IPS-NIHi7 (cell line): ENCODE measurements around the gene ACBD3.
"Not testable (repeated sequence)": the region's sequence is repeated elsewhere in the genome, so short reads cannot be mapped to it uniquely, and the experiment has no call there.

Source experiments
- DNase-seq: peaks from one replicate; pipeline ENCODE4 v3.0.0; 2012; ENCODE audit warnings: mixed read lengths; ENCODE audit errors: extremely low spot score

The ACBD3 gene

DNA sequence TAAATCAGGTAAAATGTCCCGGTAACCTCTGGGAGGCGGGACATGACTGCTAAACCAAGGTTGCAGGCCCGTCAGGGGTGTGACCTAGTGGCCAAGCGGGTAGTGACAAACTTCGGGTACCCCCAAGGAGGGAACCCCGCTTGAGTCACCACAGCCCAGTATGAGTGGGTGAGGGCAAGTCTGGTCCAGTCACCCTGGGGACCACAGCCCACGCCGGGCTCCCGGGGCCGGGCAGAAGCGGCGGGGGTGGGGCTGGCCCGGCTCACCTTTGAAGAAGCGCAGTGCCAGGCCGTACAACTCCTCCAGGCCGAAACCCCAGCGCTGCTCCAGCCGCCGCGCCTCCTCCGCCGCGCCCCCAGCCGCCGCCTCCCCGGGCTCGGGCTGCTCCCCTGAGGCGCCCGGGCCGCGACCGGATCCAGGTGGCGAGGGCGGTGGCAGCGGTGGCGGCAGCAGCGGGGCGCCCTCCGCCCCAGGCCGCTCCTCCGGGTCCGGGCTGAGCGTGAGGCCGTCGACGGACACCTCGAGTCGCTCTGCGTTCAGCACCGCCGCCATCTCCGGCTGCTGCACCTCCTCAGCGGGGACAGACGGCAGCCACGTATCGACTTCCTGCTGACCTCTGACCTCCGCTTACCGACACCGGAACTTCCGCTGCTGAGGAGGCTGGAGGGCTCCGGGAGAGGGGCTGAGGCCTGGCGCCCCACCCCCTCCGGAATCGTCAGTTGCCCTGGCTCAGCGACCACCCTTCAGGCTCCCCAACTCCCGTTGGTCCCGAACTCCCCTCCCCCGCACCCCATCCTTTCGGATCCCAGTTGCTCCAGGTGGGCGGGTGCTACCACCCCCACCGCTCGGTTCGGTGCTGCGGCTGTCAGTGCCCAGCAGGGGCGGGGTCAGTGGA is at the start of gene ACBD3:
Gene ACBD3 (minus strand): TSS at position 618 of the 895 bp plus-strand sequence. CDS start 66 bp downstream, at position 552.
- DNase-seq = peak; percentile 95

DNA sequence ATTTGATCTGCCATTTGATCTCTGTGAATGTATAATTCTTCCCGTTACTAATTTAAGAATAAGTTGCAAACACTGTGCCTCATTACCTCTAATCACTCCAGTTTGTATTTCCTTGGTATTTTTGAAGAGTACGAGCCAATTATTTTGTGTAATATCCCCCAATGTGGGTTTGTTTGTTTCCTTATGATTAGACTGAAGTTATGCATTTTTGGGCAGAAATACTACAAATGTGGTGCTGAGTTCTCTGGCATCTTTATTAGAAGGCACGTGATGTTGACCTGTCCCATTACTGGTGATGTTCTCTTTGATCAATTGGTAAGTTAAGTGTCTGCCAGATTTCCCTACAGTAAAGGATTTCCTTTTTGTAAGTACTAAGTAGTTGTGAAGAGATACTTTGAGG is 47.3 kb upstream of the ACBD3 start:
- DNase-seq = no peak

DNA sequence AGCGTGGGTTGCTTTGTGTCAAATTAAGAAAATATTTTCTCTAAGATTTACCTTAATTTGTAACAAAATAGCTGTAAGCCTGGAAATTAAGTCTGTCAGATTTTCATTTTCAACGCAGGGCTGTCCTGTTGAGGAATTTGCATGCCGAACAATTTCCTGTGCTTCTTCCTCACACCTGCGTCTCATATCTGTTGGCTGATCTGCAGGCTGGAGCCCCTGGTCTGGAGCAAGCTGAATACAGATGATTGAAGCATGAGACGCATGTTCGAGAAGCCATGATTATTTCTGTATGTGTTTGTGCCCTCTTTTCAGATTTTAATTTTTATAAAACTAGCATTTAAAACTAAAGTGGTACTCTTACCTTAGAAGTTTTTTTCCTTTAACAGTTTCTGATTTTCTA is 46.8 kb upstream of the ACBD3 start:
- DNase-seq = no peak

DNA sequence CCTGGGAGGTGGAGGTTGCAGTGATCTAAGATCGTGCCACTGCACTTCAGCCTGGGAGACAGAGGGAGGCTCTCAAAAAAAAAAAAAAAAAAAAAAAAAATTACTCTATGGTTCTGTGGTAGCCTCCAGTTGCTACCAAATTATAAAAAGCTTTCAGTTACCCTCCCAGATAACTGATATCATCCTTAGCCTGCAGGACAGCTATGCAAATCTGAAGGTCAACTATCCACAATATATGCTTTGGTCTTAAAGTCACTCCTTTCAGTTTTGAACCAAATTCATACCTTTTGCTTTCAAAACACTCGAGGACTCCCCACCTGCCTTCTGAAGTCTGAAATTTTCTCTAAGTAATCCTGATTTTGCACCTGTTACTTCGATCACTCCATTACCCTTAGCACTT is 40.1 kb upstream of the ACBD3 start:
- no peak for DNase-seq

DNA sequence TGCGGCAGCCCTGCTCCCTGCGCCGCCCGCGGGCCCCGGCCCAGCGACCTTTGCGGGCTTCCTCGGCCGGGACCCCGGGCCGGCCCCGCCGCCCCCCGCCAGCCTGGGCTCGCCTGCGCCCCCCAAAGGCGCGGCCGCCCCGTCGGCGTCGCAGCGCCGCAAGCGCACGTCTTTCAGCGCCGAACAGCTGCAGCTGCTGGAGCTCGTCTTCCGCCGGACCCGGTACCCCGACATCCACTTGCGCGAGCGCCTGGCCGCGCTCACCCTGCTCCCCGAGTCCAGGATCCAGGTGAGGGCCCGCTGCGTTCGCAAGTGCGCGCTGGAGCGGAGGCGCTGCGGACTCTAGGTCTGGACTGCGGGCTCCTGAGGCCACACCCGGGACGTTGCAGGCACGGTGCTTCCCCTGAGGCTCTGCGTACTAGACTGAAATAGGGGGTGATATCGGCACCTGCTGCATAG is 37.3 kb upstream of the ACBD3 start:
- DNase-seq = peak; percentile 65

DNA sequence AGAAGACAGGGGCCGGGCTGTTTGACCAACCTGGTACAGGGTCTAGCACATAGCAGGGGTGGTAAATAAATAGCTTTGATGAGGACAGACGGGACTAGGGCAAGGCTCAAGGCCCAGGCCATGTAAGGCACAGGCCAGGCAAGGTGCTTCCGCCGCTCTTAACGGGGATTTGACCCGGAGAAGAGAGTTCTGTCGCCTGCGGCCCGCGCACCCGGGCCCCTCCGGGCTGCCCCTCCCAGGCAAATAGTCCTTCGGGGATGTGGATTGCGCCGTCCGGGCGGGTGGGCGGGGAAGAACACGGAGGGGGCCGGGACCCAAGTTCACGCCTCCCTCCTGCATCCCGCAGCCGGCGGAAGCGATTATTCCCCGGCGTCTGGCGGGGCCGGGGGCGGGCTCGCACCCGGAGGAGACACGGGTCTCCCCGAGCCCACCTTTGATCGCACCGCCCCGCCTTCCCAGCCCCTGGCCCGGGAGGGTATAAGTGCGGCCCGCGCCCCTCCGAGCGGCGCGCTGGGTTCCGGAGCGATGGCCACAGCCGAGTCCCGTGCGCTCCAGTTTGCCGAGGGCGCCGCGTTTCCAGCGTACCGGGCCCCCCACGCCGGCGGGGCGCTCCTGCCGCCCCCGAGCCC is 36.7 kb upstream of the ACBD3 start, which contains the start of gene MIXL1:
Gene MIXL1 (plus strand): TSS at position 508 of the 629 bp plus-strand sequence. CDS start 18 bp downstream, at position 526.
- DNase-seq = peak; percentile 67

DNA sequence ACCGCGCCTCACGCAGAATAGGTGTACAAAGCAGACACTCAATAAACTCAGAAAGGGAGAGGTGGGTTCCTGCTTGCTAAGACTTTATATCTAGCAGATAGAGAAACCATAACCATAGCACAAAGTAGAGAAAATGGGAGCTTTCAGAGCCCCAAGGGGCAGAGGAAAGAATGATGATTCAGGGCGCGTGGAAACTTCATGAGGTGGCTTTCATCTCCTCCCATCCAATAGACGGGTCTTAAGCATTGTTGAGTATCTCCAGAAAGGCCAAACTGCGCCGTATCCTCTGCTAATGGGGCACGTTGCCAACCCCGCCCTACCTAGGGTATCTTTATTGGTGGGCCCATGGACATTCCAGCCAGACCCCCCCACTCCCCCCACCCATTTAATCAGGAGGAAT is 36.1 kb upstream of the ACBD3 start:
- no peak for DNase-seq

DNA sequence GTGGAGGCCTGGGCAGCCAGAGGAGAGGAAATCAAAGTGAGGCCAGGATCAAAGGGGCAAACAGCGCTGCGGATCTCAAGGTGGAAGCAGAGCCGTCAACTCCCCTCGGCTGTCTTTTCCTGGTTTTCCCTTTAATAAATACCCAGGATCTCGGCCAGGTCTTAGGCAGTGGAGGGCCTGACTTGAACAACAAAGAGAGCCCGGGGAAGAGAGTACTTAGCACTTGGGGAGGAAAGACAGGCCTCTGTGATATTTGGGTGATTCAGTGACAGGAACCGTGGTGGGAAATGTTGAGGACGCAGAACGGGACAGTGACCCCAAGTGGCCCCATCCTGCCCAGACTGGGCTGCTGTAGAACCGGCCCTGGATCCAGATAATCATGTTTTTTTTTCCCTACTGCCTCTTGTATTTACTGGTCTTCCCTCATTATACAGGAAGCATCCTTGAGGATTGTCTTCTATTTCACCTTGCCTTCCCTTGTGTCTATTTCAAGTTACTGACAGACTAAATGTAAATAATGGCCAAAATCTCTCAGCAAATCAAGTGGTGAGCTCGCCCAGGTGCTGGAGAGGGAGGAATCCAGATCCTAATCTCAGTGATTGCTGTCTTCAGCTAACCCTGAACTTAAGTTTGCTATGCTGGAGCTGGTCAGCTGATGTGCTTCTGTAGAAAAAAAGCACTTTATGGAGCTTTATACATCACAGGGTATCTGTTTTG is 34.1 kb upstream of the ACBD3 start:
- peak; percentile 35 for DNase-seq

DNA sequence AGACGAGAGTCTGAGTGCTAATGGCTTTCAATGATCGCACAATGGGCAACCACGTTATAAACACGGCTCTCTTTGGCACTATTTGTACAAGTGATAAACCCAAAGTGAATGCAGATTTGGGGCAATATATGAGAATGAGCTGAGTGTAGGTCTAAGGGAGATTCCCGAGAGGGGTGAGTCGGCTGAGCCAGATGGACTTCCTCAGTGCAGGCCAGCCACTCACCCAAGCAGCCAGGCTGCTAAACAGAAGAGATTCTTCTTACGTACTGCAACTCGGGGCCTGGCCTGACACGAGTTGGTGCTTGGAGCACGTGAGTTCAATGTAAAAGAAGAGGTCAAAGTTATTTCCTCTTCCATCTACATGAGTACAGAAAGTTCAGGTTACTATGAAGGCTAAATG is 30.7 kb upstream of the ACBD3 start:
- no peak for DNase-seq

DNA sequence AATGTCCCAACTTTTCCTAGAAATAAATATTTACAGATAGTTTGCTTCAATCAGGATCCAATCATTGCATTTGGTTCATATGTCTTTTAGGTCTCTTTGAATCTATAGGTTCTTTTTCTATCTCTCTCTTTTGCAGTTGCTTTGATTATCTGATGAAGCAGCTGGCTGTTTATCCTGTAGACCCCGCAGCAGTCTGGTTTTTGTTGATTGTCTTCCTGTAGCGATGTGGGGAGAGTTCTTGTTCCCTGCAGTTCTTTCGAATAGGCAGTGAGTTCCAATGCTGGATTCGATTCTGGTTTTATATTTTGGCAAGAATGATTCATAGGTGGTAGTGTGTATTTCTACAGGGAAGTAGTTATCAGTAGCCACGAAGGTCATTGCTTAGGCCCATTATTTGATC is 29.5 kb upstream of the ACBD3 start:
- no peak for DNase-seq

DNA sequence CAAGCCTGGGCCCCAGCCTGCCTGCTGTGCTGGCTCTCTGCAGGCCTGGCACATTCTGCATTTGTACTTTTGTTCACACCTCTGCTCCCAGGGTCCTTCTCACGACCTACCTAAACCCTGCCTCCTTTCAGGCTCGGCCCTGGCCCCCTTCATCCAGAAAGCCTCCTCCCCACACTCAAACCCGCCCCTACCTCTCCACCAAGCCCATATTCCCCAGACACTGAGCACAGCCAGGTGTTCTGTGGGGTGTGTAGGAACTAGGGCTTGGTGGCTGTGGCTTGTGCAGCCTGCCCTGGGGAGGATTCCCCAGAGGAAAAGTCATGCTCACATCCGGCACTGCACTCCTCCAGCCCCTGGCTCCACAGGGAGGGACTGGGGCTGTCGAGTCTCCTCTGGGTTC is 28.7 kb upstream of the ACBD3 start:
- peak; percentile 32 for DNase-seq

DNA sequence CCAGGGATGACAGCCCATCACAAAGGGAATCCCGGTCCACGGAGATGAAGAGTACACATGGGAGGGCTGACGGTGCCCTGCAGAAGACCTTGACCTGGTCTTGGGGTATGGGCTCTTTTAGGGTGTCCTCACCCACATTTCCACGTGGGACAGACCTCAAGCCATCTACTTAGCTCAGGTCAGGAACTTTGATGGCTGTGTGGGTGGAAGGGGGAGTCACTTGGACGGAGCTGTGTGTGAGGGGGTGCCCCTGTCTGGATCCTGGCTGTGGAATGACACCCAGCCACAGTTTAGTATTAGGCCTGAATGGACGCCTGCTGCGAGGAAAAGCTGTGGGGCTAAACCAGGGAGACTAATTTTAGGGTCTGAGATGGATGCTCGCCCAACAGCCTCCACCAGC is 26.0 kb upstream of the ACBD3 start:
- no peak for DNase-seq

DNA sequence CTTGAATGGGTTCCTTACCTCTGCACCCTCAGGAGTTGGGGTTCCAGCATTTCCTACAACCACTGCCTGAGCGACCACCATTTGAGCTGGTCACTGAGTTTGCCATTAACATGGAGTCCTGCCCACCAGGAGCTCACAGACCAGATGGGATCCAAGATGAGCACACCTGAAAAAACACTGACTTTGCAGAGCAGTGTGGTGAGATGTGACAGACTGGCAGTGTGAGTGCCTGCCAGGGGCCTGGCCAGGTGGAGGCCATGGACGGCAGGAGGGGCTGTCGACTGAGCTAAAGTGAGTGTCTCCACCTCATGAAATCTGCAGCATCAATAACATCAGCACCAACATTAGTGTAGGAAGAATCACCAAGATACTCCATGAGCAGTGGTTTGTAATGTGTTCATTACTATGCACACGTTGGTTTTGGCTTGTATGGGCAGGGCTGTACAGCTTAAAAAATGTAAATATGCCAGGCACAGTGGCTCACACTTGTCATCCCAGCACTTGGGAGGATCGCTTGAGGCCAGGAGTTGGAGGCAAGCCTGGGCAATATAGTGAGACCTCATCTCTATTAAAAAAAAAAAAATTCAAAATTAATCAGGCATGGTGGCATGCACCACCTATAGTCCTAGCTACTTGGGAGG is 24.8 kb upstream of the ACBD3 start:
- DNase-seq = no peak

DNA sequence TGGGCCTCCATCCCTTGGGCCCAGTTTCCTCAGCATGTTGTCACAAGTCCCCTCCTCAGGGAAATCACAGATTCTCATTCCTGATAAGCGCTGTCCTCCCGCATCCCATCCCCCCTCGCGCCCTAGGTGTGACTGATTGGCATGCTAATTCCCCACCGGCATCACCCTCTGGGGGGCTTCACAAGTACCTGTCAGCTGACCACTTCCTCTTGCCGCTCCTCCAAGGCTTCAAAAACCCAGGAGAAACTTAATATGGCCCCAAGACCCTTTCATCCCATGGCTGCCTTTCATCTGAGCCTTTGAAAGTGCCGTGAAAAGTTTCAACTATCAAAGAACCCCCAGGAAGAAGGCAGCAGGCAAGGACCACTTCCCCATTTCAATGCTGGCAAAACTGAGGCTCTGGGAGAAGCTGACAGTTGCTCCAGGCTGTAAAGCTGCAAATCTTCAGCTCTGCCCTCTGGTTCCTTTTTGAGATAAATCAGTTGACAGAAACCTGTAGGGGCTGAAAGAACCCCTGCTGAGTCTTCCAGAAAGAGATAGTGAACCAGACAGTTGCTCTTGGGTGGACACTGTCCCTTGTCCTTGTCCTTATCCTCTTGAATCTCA is 24.1 kb upstream of the ACBD3 start:
- peak; percentile 65 for DNase-seq

DNA sequence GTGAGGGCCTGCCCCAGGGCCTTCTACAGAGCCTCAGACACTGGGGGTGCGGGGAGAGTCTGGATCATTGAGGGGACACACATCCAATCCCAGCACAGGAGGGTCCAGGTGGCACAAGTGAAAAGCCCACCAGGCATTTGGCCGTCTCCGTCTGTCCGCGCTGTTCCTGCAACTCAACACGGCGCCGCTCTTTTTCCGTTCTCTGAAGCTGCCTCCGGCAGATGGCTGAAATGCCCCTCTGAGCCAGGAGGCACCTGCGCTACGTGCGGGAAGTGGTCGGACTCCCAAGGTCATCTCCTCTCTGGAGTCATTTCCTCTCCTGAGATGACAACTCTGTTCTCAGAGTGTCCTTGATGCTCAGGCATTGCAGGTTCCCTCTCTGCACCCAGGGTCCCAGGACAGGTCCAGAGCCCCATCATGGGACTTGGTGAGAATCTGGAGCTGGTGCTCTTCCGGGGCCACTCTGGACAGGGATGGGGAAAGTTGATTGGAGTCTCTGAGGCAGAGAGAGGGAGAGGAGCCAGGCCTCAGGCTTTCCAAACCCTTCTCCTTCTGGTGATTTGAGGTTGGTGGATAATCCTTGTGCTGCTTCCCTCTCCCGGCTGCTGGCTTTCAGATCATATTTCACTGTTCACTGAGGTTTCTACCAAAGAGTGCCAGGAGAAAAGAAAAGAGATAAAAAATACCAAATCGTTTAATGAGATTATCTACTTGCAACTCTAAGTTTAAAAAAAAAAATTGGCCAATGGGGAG is 22.9 kb upstream of the ACBD3 start:
- DNase-seq = no peak

DNA sequence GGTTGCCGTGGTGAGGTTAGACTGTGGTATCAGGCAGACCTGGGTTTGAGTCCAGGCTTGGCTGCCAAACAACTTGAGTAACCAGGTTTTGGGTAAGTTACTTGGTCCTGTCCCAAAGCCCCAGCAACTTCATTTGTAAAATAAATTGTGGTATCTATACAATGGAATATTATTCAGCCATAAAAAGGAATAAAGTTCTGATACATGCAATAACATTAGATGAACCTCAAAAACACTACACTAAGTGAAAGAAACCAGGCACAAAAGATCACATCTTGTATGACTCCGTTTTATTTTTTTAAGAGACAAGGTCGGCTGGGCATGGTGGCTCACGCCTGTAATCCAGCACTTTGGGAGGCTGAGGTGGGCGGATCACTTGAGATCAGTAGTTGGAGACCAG is 20.5 kb upstream of the ACBD3 start:
- no peak for DNase-seq

DNA sequence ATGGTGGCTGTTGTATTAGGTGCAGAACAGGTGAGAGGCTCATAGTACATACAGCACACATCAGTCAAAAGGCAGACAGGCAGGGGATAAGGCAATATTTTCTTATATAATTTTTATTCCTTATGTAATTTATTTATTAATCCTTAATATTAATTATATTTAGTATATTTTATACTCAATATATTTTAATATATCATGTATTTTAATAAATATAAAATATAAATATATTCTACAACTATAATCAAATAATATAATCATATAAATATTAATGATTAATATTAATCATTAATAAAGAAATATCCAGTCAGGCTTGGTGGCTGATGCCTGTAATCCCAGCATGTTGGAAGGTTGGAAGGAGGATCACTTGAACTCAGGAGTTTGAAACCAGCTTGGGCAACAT is 17.7 kb upstream of the ACBD3 start:
- DNase-seq = no peak

DNA sequence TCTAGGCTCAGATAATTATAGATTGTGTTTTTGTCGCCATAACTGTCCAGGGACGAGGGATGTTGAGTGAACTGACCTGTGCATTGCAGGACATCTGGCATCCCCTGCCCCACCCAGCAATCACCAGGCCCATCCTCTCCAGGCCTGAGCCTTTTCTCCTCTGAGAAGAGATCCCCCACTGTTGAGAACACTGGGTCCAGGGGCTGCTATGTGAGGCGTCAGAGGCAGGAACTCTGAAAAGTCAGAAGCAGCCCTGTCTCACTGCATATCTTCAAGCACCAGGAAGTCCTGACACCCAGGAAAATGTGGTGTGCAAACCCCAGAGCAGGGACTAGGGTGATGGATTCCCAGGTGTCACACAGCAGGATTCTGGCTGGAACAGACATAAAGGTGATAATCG is 17.1 kb upstream of the ACBD3 start:
- DNase-seq = no peak

DNA sequence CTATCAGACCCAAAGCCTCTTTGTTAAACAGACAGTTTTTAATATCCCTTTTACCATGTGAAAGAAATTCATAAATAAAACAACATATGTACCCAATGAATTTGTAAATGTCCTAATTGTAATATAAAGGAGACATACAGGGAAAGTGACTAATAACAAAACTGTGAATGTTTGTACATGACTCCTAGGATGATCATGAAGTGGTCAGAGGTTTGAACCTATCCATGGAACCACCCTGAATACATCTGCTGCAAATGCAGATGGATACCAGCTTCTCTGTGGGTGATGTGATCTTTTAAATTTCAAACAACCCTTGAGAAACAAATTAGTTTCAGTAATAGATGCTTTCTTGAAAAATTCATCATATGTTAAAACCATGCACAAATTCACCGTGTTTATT is 16.7 kb upstream of the ACBD3 start:
- no peak for DNase-seq

DNA sequence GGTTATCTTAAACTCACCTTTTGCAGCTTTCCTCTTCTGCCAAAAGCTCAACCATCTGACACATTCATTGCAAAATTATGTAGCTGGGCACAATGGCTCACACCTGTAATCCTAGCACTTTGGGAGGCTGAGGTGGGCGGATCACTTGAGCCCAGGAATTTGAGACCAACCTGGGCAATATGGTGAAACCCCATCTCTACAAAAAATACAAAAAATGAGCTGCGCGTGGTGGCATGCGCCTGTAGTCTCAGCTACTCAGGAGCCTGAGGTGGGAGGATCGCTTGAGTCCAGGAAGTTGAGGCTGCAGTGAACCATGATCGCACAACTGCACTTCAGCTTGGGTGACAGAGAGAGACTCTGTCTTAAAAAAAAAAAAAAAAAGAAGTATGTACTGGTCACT is 16.1 kb upstream of the ACBD3 start:
- DNase-seq = not testable (repeated sequence)

DNA sequence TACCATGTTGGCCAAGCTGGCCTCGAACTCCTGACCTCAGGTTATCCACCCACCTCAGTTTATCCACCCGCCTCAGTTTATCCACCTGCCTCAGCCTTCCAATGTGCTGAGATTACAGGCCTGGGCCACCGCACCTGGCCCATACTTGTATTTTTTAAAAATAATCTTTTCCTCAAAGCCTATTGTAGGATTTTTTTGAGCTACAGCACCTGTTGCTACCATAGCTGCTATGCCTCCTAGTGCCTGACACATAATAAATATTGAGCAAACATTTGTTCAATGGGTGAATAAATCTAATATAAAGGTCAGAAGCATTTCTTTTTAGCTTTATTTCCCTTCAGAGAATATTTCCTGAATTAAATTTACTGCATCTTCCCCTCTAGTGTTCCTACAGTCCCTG is 15.7 kb upstream of the ACBD3 start:
- no peak for DNase-seq
